Neural cell (in vitro differentiated cells): ENCODE measurements around the gene SFT2D2.

ENCODE experiments used
- CTCF ChIP-seq: fragments of 450-650 bp; IDR thresholded peaks from 2 replicates; pipeline ENCODE4 v1.5.1; 2014; ENCODE audit warnings: antibody characterized with exemption, mild to moderate bottlenecking, moderate library complexity; ENCODE audit not compliant: poor library complexity, severe bottlenecking
- EP300 ChIP-seq: fragments of 450-650 bp; conservative IDR thresholded peaks from 2 replicates; pipeline ENCODE4 v1.6.1; 2014; ENCODE audit warnings: antibody characterized with exemption, mild to moderate bottlenecking, moderate library complexity; ENCODE audit not compliant: poor library complexity, severe bottlenecking
- EZH2 ChIP-seq: fragments of 200-600, 300-800 bp; shearing (Covaris generic), sonication (generic); IDR thresholded peaks from 2 replicates; pipeline ENCODE4 v1.6.1; 2014; ENCODE audit warnings: antibody characterized with exemption, low read length, borderline replicate concordance, mild to moderate bottlenecking; ENCODE audit not compliant: insufficient read depth, poor library complexity, severe bottlenecking
- MXI1 ChIP-seq: fragments of 450-650 bp; conservative IDR thresholded peaks from 2 replicates; pipeline ENCODE4 v1.6.1; 2014; ENCODE audit warnings: antibody characterized with exemption, mild to moderate bottlenecking; ENCODE audit not compliant: poor library complexity, severe bottlenecking
- POLR2AphosphoS5 ChIP-seq: IDR thresholded peaks from 2 replicates; pipeline ENCODE4 v1.6.1; 2012
- RAD21 ChIP-seq: fragments of 450-650 bp; conservative IDR thresholded peaks from 2 replicates; pipeline ENCODE4 v1.6.1; 2014; ENCODE audit warnings: antibody characterized with exemption, mild to moderate bottlenecking, moderate library complexity
- REST ChIP-seq: IDR thresholded peaks from 2 replicates; pipeline ENCODE4 v1.6.1; 2012; ENCODE audit warnings: borderline replicate concordance
- TAF1 ChIP-seq: IDR thresholded peaks from 2 replicates; pipeline ENCODE4 v1.6.1; 2012; ENCODE audit warnings: low read depth

GRCh38 chr1:168213349-168213748 is 12.5 kb upstream of the SFT2D2 start:
- TF ChIP-seq EP300 (no peak), TAF1 (no peak), EZH2 (no peak), CTCF (no peak), POLR2AphosphoS5 (no peak), RAD21 (no peak), REST (no peak), MXI1 (no peak)
